NCI-H2081 treated with DMSO at 0.1 percent for 48 hours (cell line): ENCODE data around the gene CYTH1.
"Not testable (repeated sequence)": the region's sequence is repeated elsewhere in the genome, so short reads cannot be mapped to it uniquely, and the experiment has no call there.

Source experiments
- DNase-seq: peaks from one replicate; lab custom pipeline; 2025; lab: John Stamatoyannopoulos, UW

The CYTH1 gene

DNA sequence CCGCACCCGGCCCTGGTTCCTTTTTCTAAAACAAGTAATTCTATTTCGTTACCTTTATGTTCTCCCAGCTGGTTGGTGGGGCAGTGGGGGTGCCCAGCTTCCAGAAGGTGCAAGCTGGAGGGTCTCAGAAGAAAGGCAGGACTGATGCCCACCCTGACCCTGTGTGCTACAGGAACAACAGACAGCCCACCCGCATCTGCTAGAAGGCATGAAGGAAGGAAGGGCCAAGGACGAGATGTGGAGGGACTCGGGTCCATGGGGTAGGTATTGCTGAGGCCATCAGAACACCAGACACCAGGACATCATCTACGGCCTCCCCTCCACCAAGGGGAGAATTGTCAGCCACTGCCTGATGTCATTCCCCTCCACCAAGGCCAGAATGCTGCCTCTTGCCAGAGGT is 6.4 kb upstream of the CYTH1 start:
- no peak for DNase-seq

DNA sequence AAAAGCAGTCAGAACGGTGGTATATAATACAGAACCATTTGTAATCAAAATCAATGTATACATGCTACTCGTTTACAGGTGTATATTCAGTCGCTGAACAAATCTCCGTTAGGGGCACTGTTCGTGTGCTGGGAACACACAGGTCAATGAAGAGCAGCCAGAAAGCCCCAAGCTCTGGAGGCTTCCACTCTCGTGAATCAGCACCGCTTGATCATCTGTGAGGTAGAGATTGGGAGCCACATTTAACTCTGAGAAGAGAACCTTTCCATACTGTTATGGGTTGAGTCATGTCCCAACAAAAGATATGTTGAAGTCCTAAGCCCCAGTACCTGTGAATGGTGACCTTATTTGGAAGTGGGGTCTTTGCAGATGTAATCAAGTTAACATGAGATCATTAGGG is 5.4 kb upstream of the CYTH1 start:
- DNase-seq, result no peak

DNA sequence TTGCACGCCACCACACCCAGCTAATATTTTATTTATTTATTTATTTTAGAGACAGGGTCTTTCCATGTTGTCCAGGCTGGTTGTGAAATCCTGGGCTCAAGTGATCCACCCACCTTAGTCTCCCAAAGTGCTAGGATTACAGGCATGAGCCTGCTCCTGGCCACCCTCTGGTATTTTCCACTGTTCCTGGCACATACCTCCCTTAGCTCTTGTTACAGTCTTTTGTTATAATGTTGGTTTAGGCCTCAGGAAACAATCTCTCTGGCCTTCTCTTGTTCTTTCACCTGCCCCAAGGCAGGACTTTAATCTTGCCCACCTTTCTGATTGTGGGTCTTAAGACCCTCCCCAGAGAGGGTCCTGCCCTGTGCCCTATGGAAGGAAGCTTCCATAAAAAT is 3.6 kb upstream of the CYTH1 start:
- no peak for DNase-seq

- no peak for DNase-seq
Observed at GRCh38 chr17:78785011-78785662, 3.1 kb upstream of the CYTH1 start.

DNA sequence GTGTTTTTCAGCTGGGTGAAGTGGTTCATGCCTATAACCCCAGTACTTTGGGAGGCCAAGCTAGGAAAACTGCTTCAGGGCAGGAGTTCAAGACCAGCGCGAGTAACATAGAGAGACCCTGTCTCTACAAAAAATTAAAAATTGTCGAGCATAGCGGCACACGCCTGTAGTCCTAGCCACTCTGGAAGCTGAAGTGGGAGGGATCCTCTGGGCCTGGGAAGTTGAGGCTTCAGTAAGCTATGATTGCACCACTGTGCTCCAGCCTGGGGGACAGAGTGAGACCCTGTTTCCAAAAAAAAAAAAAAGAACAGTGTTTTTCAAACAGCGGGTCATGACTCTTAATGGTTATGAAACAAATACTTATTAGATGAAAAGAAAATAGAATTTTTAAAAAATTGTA is 2.3 kb upstream of the CYTH1 start:
- DNase-seq, result no peak

DNA sequence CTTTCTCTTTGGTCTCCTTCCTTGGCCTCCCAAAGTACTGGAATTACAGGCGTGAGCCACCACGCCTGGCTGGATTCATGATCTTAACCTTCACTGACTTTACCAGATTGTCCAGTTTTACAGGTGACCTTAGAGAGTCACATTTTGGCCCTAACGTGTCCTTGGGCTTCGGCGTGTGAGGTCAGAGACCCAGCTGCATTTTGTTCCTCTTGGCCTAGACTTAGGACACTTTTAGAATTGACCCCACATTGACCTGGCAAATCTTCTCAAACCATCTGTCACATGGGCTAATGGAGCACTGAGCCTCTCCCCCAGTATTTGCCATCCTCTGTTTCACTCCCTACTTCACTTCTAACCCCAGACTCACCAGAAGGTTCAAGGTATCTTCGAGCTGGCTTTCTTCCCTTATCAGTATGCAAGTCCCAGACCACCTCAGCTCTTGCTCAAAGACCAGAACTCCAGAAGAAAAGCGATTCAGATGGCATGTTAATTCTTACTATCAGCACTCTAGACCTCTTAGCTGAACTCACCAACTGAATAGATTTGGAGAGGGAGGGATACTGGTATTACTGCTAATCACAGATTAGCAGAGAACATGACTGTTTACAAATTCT is 1.7 kb upstream of the CYTH1 start:
- DNase-seq, result no peak

- no peak for DNase-seq
Observed at GRCh38 chr17:78781104-78781892, 775 bp downstream of the CYTH1 start.

GRCh38 chr17:78780335-78780734 is 1.7 kb downstream of the CYTH1 start:
- no peak for DNase-seq

DNA sequence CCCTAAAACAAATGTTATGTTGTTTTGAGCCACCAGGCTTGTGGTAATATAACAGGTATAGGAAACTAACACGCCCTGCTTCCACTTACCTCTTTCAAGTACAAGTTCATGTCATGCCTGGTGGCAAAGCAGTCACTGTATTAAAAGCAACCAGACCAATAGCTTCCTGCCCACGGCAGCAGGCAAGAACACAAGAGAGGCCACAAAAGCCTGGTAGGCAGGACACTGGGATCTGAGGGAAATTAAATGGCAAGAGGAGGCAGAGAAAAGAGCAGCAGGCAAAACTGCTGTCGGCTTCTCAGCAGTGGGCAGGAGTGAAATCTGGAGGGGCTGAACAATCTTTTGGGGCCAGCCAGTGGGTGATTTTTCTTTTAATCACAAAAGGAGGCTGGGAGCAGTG is 2.2 kb downstream of the CYTH1 start:
- no peak for DNase-seq

DNA sequence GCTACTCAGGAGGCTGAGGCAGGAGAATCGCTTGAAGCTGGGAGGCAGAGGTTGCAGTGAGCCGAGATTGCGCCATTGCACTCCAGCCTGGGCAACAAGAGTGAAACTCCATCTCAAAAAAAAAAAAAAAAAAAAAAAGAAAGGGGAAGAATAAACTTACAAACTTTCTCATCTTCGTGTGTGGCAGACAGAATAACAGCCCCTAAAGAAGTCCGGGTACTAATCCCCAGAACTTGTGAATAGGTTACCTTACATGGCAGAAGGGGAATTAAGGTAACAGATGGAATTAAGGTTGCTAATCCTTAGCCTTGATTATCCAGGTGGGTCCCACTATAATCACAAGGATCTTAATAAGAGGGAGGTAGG is 2.8 kb downstream of the CYTH1 start:
- not testable (repeated sequence) for DNase-seq

- no peak for DNase-seq
Observed at GRCh38 chr17:78777881-78778280, 4.2 kb downstream of the CYTH1 start.

GRCh38 chr17:78774956-78775571 is 7.0 kb downstream of the CYTH1 start:
- no peak for DNase-seq

- DNase-seq, result no peak
Observed at GRCh38 chr17:78774453-78774852, 7.6 kb downstream of the CYTH1 start.

DNA sequence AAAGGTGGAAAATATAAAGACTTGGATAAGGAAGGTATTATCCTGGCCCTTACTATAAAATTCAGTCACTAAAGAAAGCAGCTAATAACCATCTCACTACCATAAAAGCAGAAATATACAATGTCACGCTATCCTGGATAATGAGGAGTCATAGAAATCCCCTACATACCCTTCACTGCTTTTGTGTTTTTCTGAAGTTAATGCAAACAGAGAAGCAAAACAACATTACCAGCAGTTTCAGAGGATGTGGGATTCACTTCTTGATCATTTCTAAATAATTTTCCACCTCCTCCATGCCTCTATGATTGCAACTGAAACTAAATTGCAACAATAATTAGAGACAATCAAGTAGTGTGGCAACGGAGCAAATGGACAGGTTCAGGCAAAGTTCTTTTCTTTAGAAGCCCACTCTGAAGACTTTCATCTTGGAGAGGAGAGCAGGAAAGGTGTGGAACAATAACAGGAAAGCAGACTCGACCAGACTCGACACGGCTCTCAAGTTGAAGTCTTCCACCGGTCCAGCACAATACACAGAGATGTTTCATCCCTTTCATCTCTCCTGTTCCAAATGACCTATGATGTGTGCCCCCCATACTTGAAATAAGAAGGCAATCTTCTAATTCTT is 10.2 kb downstream of the CYTH1 start:
- DNase-seq, result no peak

DNA sequence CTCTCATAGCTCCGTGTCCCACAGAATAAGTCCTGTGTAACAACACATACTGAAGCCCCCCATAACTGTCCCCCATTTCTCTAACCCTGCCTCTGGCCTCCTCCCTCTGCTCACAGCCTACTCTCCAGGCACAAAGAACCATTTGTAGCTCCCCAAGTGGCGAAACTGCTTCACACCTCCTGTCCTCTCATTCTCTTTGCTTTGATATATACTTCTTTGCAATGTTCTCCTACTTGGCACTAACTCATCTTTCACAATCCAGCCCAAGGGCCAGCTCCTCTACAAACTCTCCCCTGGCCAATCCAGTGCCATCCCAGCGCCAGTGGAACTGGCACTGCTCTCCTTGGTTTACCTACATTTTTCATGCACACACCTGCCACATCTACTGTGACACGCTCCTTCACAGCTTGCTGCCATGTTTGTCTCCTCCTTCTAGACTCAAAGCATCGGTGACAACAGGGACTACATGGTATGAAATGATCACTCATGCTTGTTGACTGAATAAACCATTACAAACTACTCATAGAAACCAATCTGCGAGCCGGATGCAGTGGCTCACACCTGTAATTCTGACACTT is 12.8 kb downstream of the CYTH1 start:
- no peak for DNase-seq

- DNase-seq, result no peak
Observed at GRCh38 chr17:78767806-78768205, 14.3 kb downstream of the CYTH1 start.

DNA sequence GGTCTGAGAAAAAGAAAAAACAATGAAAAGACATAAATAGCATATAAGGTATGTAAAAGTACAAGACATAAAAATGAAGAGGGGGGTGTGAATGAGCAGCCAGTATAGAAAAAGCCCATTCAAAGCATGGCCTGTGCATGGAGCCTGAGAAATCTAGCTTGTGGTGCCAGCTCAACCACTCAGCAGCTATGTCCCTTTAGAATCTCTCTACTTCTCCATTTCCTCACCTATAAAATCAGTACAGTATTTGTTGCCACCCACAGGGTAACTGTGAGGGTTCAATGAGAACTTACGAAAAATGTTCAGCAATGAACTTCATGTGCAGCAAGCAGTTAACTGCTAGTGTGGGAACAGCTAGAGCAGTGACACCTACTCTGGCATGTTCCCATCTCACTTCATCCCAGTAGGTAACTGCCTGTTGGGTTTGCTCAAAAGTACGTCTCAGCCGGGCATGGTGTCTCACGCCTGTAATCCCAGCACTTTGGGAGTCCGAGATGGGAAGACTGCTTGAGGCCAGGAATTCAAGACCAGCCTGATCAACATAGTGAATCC is 15.3 kb downstream of the CYTH1 start:
- DNase-seq, result no peak

DNA sequence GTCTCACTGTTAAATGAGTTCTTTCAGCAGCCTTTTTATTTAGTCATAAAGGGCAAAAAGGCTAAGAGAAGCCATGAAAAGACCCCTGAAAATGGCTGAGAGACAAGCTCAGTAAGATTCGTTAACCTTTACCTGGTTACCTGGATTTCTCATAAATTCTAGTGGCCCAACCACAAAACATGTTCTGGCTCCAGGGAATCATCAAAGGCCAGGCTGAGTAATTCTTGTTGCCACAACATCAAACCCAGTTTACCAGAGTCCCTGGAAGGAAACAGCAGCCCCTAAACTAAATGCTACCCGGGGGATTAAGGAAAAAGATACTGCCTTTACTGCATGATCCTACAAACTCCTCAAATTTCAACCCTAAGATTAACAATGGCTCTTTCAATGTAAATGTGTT is 15.8 kb downstream of the CYTH1 start:
- DNase-seq, result no peak

- DNase-seq, result no peak
Observed at GRCh38 chr17:78765821-78766220, 16.3 kb downstream of the CYTH1 start.

DNA sequence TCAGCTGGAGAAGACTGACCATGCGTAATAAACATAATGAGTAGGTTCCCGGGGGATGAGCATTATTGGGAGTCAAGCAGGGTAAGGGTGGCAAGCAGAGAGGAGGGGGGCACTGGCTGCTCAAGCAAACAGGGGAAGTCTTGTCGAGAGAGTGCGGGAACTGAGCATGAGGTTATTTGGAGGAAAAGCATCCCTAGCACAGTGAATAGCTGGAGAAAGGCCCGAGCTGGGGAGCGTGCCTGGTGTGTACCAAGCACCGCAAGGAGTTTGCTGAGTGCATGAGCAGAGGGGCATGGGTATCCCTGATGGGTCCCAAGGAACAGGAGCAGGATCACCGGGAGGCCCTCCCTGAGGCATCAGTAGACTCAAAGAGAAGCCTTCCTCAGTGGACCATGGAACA is 17.2 kb downstream of the CYTH1 start:
- no peak for DNase-seq

DNA sequence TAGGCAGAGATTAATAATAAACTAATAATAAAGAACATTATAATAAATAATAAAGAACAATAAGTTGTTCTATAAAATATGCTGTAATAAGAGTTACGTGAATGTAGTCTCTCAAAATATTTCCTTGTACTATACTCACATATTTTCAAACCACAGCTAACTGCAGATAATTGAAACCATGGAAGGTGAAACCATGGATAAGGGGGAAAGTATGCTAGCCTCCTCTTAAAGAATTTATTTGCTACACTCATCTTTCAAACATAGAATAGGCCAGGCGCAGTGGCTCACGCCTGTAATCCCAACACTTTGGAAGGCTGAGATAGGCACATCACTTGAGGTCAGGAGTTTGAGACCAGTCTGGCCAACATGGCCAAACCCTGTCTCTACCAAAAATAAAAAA is 18.5 kb downstream of the CYTH1 start:
- no peak for DNase-seq
